H9 (cell line): Measurements from ENCODE around the gene PXT1. TPM values are rescaled to one million over a fixed set of nuclear protein-coding genes. Genes with fewer than 3 reads are reported as not detected.

Experiments
- DNase-seq: peaks from one replicate; pipeline ENCODE4 v3.0.0-alpha.2; 2017
- H2AFZ ChIP-seq: one replicate; pipeline ENCODE4 v1.6.1; 2013; ENCODE audit warnings: mild to moderate bottlenecking, low read length, control low read depth, moderate library complexity
- H2AK5ac ChIP-seq: 2 replicates; pipeline ENCODE4 v1.6.1; 2013; ENCODE audit warnings: low read length, control low read depth, mixed read lengths; ENCODE audit not compliant: insufficient read length
- H2BK120ac ChIP-seq: one replicate; pipeline ENCODE4 v1.6.1; 2013; ENCODE audit warnings: low read depth, mild to moderate bottlenecking, low read length, control low read depth, inconsistent platforms; ENCODE audit not compliant: poor library complexity, severe bottlenecking
- H2BK12ac ChIP-seq: 2 replicates; pipeline ENCODE4 v1.6.1; 2013; ENCODE audit warnings: low read length, control low read depth, mixed read lengths, low read depth; ENCODE audit not compliant: insufficient read length
- H2BK15ac ChIP-seq: 2 replicates; pipeline ENCODE4 v1.6.1; 2013; ENCODE audit warnings: low read depth, low read length, control low read depth
- H2BK20ac ChIP-seq: one replicate; pipeline ENCODE4 v1.6.1; 2013; ENCODE audit warnings: low read depth, mild to moderate bottlenecking, low read length, control low read depth, inconsistent platforms; ENCODE audit not compliant: poor library complexity, severe bottlenecking
- H2BK5ac ChIP-seq: 2 replicates; pipeline ENCODE4 v1.6.1; 2013; ENCODE audit warnings: low read length, control low read depth, mixed read lengths; ENCODE audit not compliant: insufficient read length
- H3K14ac ChIP-seq: 2 replicates; pipeline ENCODE4 v1.6.1; 2013; ENCODE audit warnings: low read length, control low read depth; ENCODE audit not compliant: insufficient read depth
- H3K18ac ChIP-seq: 2 replicates; pipeline ENCODE4 v1.6.1; 2013; ENCODE audit warnings: low read depth, mild to moderate bottlenecking, mixed read lengths, low read length, control low read depth; ENCODE audit not compliant: insufficient read length
- H3K23ac ChIP-seq: 2 replicates; pipeline ENCODE4 v1.6.1; 2013; ENCODE audit warnings: low read length, control low read depth, mixed read lengths, low read depth; ENCODE audit not compliant: insufficient read length
- H3K23me2 ChIP-seq: 2 replicates; pipeline ENCODE4 v1.6.1; 2013; ENCODE audit warnings: low read depth, mild to moderate bottlenecking, mixed read lengths, low read length, control low read depth; ENCODE audit not compliant: insufficient read length, poor library complexity, severe bottlenecking
- H3K27ac ChIP-seq: 2 replicates; pipeline ENCODE4 v1.5.1; 2013; ENCODE audit warnings: low read length, control low read depth, mixed read lengths, low read depth; ENCODE audit not compliant: insufficient read length
- H3K27me3 ChIP-seq: 2 replicates; pipeline ENCODE4 v1.6.1; 2013; ENCODE audit warnings: low read length, control low read depth, inconsistent platforms; ENCODE audit not compliant: insufficient read depth
- H3K4ac ChIP-seq: 2 replicates; pipeline ENCODE4 v1.6.1; 2013; ENCODE audit warnings: low read depth, mild to moderate bottlenecking, control low read depth, inconsistent platforms, low read length, moderate library complexity
- H3K4me1 ChIP-seq: 2 replicates; pipeline ENCODE4 v1.6.1; 2013; ENCODE audit warnings: low read length, control low read depth, inconsistent platforms; ENCODE audit not compliant: insufficient read depth
- H3K4me2 ChIP-seq: 2 replicates; pipeline ENCODE4 v1.6.1; 2013; ENCODE audit warnings: low read length, control low read depth, mixed read lengths; ENCODE audit not compliant: insufficient read length, insufficient read depth
- H3K56ac ChIP-seq: 2 replicates; pipeline ENCODE4 v1.6.1; 2013; ENCODE audit warnings: low read depth, mild to moderate bottlenecking, mixed read lengths, low read length, control low read depth; ENCODE audit not compliant: insufficient read length
- H3K79me1 ChIP-seq: 2 replicates; pipeline ENCODE4 v1.6.1; 2013; ENCODE audit warnings: low read depth, mild to moderate bottlenecking, moderate library complexity, low read length, control low read depth, inconsistent platforms; ENCODE audit not compliant: insufficient read depth, poor library complexity, severe bottlenecking
- H3K79me2 ChIP-seq: 2 replicates; pipeline ENCODE4 v1.6.1; 2013; ENCODE audit warnings: low read length, control low read depth, inconsistent platforms; ENCODE audit not compliant: insufficient read depth
- H3K9ac ChIP-seq: 2 replicates; pipeline ENCODE4 v1.6.1; 2013; ENCODE audit warnings: low read length, control low read depth, mixed read lengths; ENCODE audit not compliant: insufficient read length; ENCODE audit errors: extremely low read depth
- H3K9me3 ChIP-seq: one replicate; pipeline ENCODE4 v1.6.1; 2013; ENCODE audit warnings: low read depth, low read length, inconsistent platforms; ENCODE audit not compliant: control insufficient read depth
- H3T11ph ChIP-seq: one replicate; pipeline ENCODE4 v1.6.1; 2013; ENCODE audit warnings: mild to moderate bottlenecking, low read length, control low read depth, inconsistent platforms
- H4K20me1 ChIP-seq: one replicate; pipeline ENCODE4 v1.6.1; 2013; ENCODE audit not compliant: control insufficient read depth, insufficient read length, insufficient read depth
- H4K5ac ChIP-seq: 2 replicates; pipeline ENCODE4 v1.6.1; 2013; ENCODE audit warnings: low read depth, mild to moderate bottlenecking, mixed read lengths, low read length, control low read depth; ENCODE audit not compliant: insufficient read length
- H4K8ac ChIP-seq: replicated peaks from 2 replicates; pipeline ENCODE4 v1.6.1; 2013; ENCODE audit warnings: low read length, control low read depth, mixed read lengths, low read depth; ENCODE audit not compliant: insufficient read length
- H4K91ac ChIP-seq: 2 replicates; pipeline ENCODE4 v1.6.1; 2013; ENCODE audit warnings: low read depth, mild to moderate bottlenecking, moderate library complexity, mixed read lengths, low read length, control low read depth; ENCODE audit not compliant: insufficient read length
- H3K27ac Mint-ChIP-seq, 3 experiments: 2 replicates in 2 of 3; 3 replicates in 1 of 3; pipeline ENCODE4 v1.8.0; 2020 to 2021; ENCODE audit warnings: mixed read lengths in 3 of 3, mild to moderate bottlenecking in 1 of 3, moderate library complexity in 1 of 3
- H3K27me3 Mint-ChIP-seq: 2 replicates; pipeline ENCODE4 v1.8.0; 2021; ENCODE audit warnings: low read depth, mild to moderate bottlenecking, moderate library complexity, mixed read lengths
- H3K36me3 Mint-ChIP-seq, 3 experiments: 2 replicates in 2 of 3; 3 replicates in 1 of 3; pipeline ENCODE4 v1.8.0; 2020 to 2021; ENCODE audit warnings: low read depth in 3 of 3, mixed read lengths in 3 of 3; ENCODE audit not compliant: insufficient read depth in 1 of 3
- H3K4me1 Mint-ChIP-seq, 2 experiments: 2 replicates each; pipeline ENCODE4 v1.8.0; 2020; ENCODE audit warnings: mixed read lengths in 2 of 2
- H3K4me3 Mint-ChIP-seq, 2 experiments: 2 replicates in 1 of 2; 3 replicates in 1 of 2; pipeline ENCODE4 v1.8.0; 2020 to 2021; ENCODE audit warnings: mild to moderate bottlenecking in 2 of 2, mixed read lengths in 2 of 2, moderate library complexity in 1 of 2
- H3K9me3 Mint-ChIP-seq, 2 experiments: 2 replicates in 1 of 2; 3 replicates in 1 of 2; pipeline ENCODE4 v1.8.0; 2020; ENCODE audit warnings: mild to moderate bottlenecking in 2 of 2, mixed read lengths in 2 of 2, moderate library complexity in 1 of 2
- WGBS: extraction: QIAGEN DNeasy Blood & Tissue Kit; methylation state at CpG from one replicate; pipeline ENCODE4 v1.1.7; 2013; ENCODE audit warnings: missing lambda C conversion rate, low lambda C conversion rate, mixed read lengths; ENCODE audit not compliant: insufficient read length; ENCODE audit errors: extremely low coverage; 5-methylcytosine and 5-hydroxymethylcytosine counted together
- total RNA-seq: library from RNA; stranded (reverse); gene quantifications from 2 replicates; pipeline ENCODE4 v1.2.1, GENCODE V29; 2021
- TF ChIP-seq, protein P1 (sequence below): fragments of 200-600 bp; sonication (generic); conservative IDR thresholded peaks from 3 replicates; pipeline ENCODE4 v1.8.0; 2021; ENCODE audit warnings: antibody characterized with exemption, mild to moderate bottlenecking

Gene PXT1
- total RNA-seq, 1 experiment from 2014 or later = not detected

GRCh38 chr6:36431197-36431596, 11.5 kb downstream of the PXT1 start:
- H2BK12ac ChIP-seq = no peak overlapping the region
- no peak overlapping the region for H4K91ac ChIP-seq
- H3K27ac ChIP-seq = no peak overlapping the region
- H3K23ac ChIP-seq = no peak overlapping the region
- no peak overlapping the region for H3K4ac ChIP-seq
- DNase-seq = no peak
- no peaks in the 10 kb centered on the region for H3K79me2 ChIP-seq
- WGBS = no CpG with 5 or more reads among the region's 4 CpGs
- H3K23me2 ChIP-seq = no peaks in the 10 kb centered on the region
- no peak overlapping the region for H2BK5ac ChIP-seq
- Mint-ChIP-seq H3K27me3 (no peaks in the 10 kb centered on the region), H3K4me1 (no peaks in the 10 kb centered on the region), H3K4me3 (no peak overlapping the region), H3K36me3 (no peaks in the 10 kb centered on the region), H3K9me3 (no peaks in the 10 kb centered on the region), H3K27ac (no peak overlapping the region)
- no peaks in the 10 kb centered on the region for H3K79me1 ChIP-seq
- no peak overlapping the region for H4K5ac ChIP-seq
- no peak overlapping the region for H2BK20ac ChIP-seq
- H3K9me3 ChIP-seq = no peaks in the 10 kb centered on the region
- TF ChIP-seq, protein P1, sequence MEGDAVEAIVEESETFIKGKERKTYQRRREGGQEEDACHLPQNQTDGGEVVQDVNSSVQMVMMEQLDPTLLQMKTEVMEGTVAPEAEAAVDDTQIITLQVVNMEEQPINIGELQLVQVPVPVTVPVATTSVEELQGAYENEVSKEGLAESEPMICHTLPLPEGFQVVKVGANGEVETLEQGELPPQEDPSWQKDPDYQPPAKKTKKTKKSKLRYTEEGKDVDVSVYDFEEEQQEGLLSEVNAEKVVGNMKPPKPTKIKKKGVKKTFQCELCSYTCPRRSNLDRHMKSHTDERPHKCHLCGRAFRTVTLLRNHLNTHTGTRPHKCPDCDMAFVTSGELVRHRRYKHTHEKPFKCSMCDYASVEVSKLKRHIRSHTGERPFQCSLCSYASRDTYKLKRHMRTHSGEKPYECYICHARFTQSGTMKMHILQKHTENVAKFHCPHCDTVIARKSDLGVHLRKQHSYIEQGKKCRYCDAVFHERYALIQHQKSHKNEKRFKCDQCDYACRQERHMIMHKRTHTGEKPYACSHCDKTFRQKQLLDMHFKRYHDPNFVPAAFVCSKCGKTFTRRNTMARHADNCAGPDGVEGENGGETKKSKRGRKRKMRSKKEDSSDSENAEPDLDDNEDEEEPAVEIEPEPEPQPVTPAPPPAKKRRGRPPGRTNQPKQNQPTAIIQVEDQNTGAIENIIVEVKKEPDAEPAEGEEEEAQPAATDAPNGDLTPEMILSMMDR = no peak
- no peaks in the 10 kb centered on the region for H4K20me1 ChIP-seq
- H3K14ac ChIP-seq = no peak overlapping the region
- no peak overlapping the region for H2AFZ ChIP-seq
- no peak overlapping the region for H4K8ac ChIP-seq
- no peaks in the 10 kb centered on the region for H3K27me3 ChIP-seq
- no peak overlapping the region for H3K56ac ChIP-seq
- H3K4me1 ChIP-seq = no peaks in the 10 kb centered on the region
- H2BK15ac ChIP-seq = no peak overlapping the region
- H2AK5ac ChIP-seq = no peak overlapping the region
- H3T11ph ChIP-seq = no peak overlapping the region
- no peak overlapping the region for H3K9ac ChIP-seq
- H2BK120ac ChIP-seq = no peak overlapping the region
- H3K18ac ChIP-seq = no peak overlapping the region
- no peak overlapping the region for H3K4me2 ChIP-seq
